K562 (cell line): ENCODE results near the gene NARF. TPM values are rescaled to one million over a fixed set of nuclear protein-coding genes. Genes with fewer than 3 reads are reported as not detected.
A peak's percentile ranks its signal among the peaks of the same experiment; 100 is the strongest.

ENCODE experiments used
- ATAC-seq: fragments of 200-7000 bp; cut with Tn5 transposase; 3 replicates; pipeline ENCODE4 v1.9.1; 2020; ENCODE audit warnings: moderate library complexity
- BruUV-seq: library from RNA; stranded (reverse); fragments of 400-500 nt; replicated peaks from 2 replicates; lab custom pipeline; 2021; lab: Mats Ljungman, UMichigan
- CTCF ChIA-PET: fragments of 300-600 bp; formaldehyde crosslinking; extraction: SDS; loops from one replicate; lab custom pipeline; 2021; ENCODE audit warnings: low intra/inter-chr PET ratio; lab: Yijun Ruan, JAX
- POLR2A ChIA-PET: fragments of 300-600, 350-650 bp; sonication (Branson Sonifier 250); formaldehyde crosslinking; extraction: SDS; loops from one replicate; lab custom pipeline; 2021; ENCODE audit warnings: antibody characterized with exemption, inconsistent platforms; lab: Yijun Ruan, JAX
- DNase-seq, 4 experiments: peaks; one replicate each; pipeline versions ENCODE4 v3.0.0 to v3.0.0-alpha.2; 2011 to 2018; ENCODE audit warnings: low spot score in 3 of 4, mixed read lengths in 3 of 4; ENCODE audit errors: extremely low read depth in 1 of 4
- FAIRE-seq: peaks from 2 replicates; lab custom pipeline; 2011; peaks lifted over from hg19 to GRCh38; lab: Jason Lieb, UNC
- H2AFZ ChIP-seq: 2 replicates; pipeline ENCODE4 v1.6.0; 2011; ENCODE audit warnings: low read depth, low read length, control low read depth, inconsistent platforms
- H3K27ac ChIP-seq: fragments of 200-600 bp; 3 replicates; pipeline ENCODE4 v1.8.0; 2011; ENCODE audit warnings: low read depth, mild to moderate bottlenecking, control low read depth, inconsistent platforms, low read length, moderate library complexity, mixed read lengths; ENCODE audit errors: extremely low read depth
- H3K27me3 ChIP-seq, 2 experiments: fragments of 300-600 bp in 1 of 2; 2 replicates in 1 of 2; 3 replicates in 1 of 2; pipeline versions ENCODE4 v1.6.0 to v1.8.0; 2011; ENCODE audit warnings: inconsistent platforms in 2 of 2, low read length in 2 of 2, mild to moderate bottlenecking in 1 of 2, mixed read lengths in 1 of 2, moderate library complexity in 1 of 2; ENCODE audit not compliant: control insufficient read depth in 2 of 2, insufficient read depth in 2 of 2
- H3K36me3 ChIP-seq: fragments of 300-600 bp; 3 replicates; pipeline ENCODE4 v1.8.0; 2011; ENCODE audit warnings: mild to moderate bottlenecking, low read length, inconsistent platforms; ENCODE audit not compliant: control insufficient read depth, insufficient read depth
- H3K4me1 ChIP-seq, 2 experiments: fragments of 200-600 bp in 1 of 2; replicated peaks in 1 of 2; 2 replicates in 1 of 2; 3 replicates in 1 of 2; pipeline versions ENCODE4 v1.5.1 to v1.8.0; 2011; ENCODE audit warnings: inconsistent platforms in 2 of 2, low read length in 2 of 2, mild to moderate bottlenecking in 1 of 2, mixed read lengths in 1 of 2, moderate library complexity in 1 of 2; ENCODE audit not compliant: control insufficient read depth in 2 of 2, insufficient read depth in 2 of 2
- H3K4me2 ChIP-seq: 2 replicates; pipeline ENCODE4 v1.6.1; 2011; ENCODE audit warnings: low read length, control low read depth, inconsistent platforms, mixed read lengths; ENCODE audit not compliant: insufficient read depth
- H3K4me3 ChIP-seq: fragments of 200-600 bp; sonication (generic), shearing (Covaris generic); 2 replicates; pipeline ENCODE4 v1.5.1; 2016; ENCODE audit warnings: control low read depth, inconsistent platforms
- H3K79me2 ChIP-seq: fragments of 200-600 bp; 3 replicates; pipeline ENCODE4 v1.8.0; 2011; ENCODE audit warnings: low read length, inconsistent platforms; ENCODE audit not compliant: control insufficient read depth, insufficient read depth
- H3K9ac ChIP-seq, 2 experiments: 2 replicates each; pipeline versions ENCODE4 v1.6.0 to v1.6.1; 2011; ENCODE audit warnings: low read depth in 2 of 2, low read length in 2 of 2, control low read depth in 1 of 2, inconsistent platforms in 1 of 2, mild to moderate bottlenecking in 1 of 2, mixed read lengths in 1 of 2; ENCODE audit not compliant: insufficient read depth in 1 of 2
- H3K9me1 ChIP-seq: one replicate; pipeline ENCODE4 v1.6.0; 2011; ENCODE audit warnings: inconsistent platforms, mild to moderate bottlenecking, low read length, moderate library complexity; ENCODE audit not compliant: control insufficient read depth, insufficient read depth
- H3K9me3 ChIP-seq: replicated peaks from 2 replicates; pipeline ENCODE4 v1.5.1; 2011; ENCODE audit warnings: low read depth, low read length, inconsistent platforms; ENCODE audit not compliant: control insufficient read depth, insufficient read depth
- H4K20me1 ChIP-seq: replicated peaks from 2 replicates; pipeline ENCODE4 v1.6.1; 2011; ENCODE audit warnings: low read length, inconsistent platforms, mixed read lengths; ENCODE audit not compliant: control insufficient read depth, insufficient read depth
- CCNT2 ChIP-seq: IDR thresholded peaks from 2 replicates; pipeline ENCODE4 v1.6.1; 2011; ENCODE audit warnings: borderline replicate concordance, low read depth, mild to moderate bottlenecking, moderate library complexity, mixed read lengths, low read length; ENCODE audit not compliant: insufficient read length; ENCODE audit errors: extremely low read depth
- MXD1 ChIP-seq: fragments of 250-450 bp; sonication (Bioruptor Pico); IDR thresholded peaks from 2 replicates; pipeline ENCODE4 v1.8.0; 2021; ENCODE audit warnings: borderline replicate concordance, mild to moderate bottlenecking, moderate library complexity; ENCODE audit not compliant: poor library complexity, severe bottlenecking
- POLR2G ChIP-seq: fragments of 200-400 bp; formaldehyde crosslinking; IDR thresholded peaks from 2 replicates; pipeline ENCODE4 v1.6.1; 2017; ENCODE audit warnings: low read depth, mild to moderate bottlenecking, antibody characterized with exemption, low read length, moderate library complexity
- RBFOX2 ChIP-seq: fragments of 200-400 bp; formaldehyde crosslinking; IDR thresholded peaks from 2 replicates; pipeline ENCODE4 v1.6.1; 2017; ENCODE audit warnings: low read depth, mild to moderate bottlenecking, low read length, moderate library complexity
- RBM22 ChIP-seq: fragments of 200-400 bp; formaldehyde crosslinking; IDR thresholded peaks from 2 replicates; pipeline ENCODE4 v1.6.1; 2018; ENCODE audit warnings: low read length, low read depth; ENCODE audit not compliant: poor library complexity, severe bottlenecking
- ZBTB33 ChIP-seq: sonication (generic); formaldehyde crosslinking; IDR thresholded peaks from 2 replicates; pipeline ENCODE4 v1.8.1; 2023; ENCODE audit warnings: mild to moderate bottlenecking, missing genetic modification reagents
- ZNF639 ChIP-seq, 2 experiments: fragments of 200-800 bp in 1 of 2; sonication (Bioruptor generic) in 1 of 2; sonication (generic) in 1 of 2; formaldehyde crosslinking in 1 of 2; IDR thresholded peaks in 1 of 2; conservative IDR thresholded peaks in 1 of 2; 2 replicates each; pipeline versions ENCODE4 v1.5.0 to v1.6.1; 2016 to 2020; ENCODE audit warnings: missing compliant biosample characterization in 1 of 2, missing genetic modification characterization in 1 of 2, missing genetic modification reagents in 1 of 2
- WGBS: fragments of 100-300 bp; shearing (Covaris generic); methylation state at CpG from one replicate; pipeline ENCODE4 v1.1.6; 2016; ENCODE audit warnings: low coverage, mixed read lengths; ENCODE audit not compliant: insufficient coverage; ENCODE audit errors: missing lambda C conversion rate; 5-methylcytosine and 5-hydroxymethylcytosine counted together
- in situ Hi-C: fragments of 300-500 bp; cut with MboI; formaldehyde crosslinking; loops from 4 replicates; pipeline ENCODE4 v1.15.0; 2018; ENCODE audit warnings: inconsistent platforms, mixed read lengths
- intact Hi-C: fragments of 100-400 bp; cut with micrococcal nuclease; formaldehyde crosslinking; loops from 2 replicates; pipeline ENCODE4 v1.14.2; 2022
- polyA plus RNA-seq, 8 experiments: library from polyadenylated mRNA; depleted of rRNA in 4 of 8; stranded (reverse) in 5 of 8; unstranded in 3 of 8; fragments of >200 nt; fragmentation: Nextera tagmentation in 2 of 8; fragmentation: Illumina TruSeq in 1 of 8; extraction: Ambion mirVana in 2 of 8; extraction: Trizol in 1 of 8; gene quantifications; 2 replicates each; pipeline versions ENCODE4 v1.2.1 to v1.2.3, GENCODE V29; 2011 to 2014; ENCODE audit warnings: inconsistent platforms in 1 of 8, missing spikeins in 1 of 8
- total RNA-seq, 7 experiments: library from RNA; depleted of rRNA in 6 of 7; stranded (reverse); fragments of >200 nt in 6 of 7; fragmentation: Illumina TruSeq in 2 of 7; extraction: Trizol in 2 of 7; gene quantifications; 2 replicates each; pipeline versions ENCODE4 v1.2.1 to v1.2.3, GENCODE V29; 2011 to 2021; ENCODE audit warnings: low replicate concordance in 1 of 7

NARF gene
- total and polyA plus RNA-seq, 9 of the 15 experiments (the other 6 are each of a cell fraction or from before 2014, with no cell fraction given): 60.4 to 423 (median 132) TPM

GRCh38 chr17:82439829-82440365, 18.6 kb upstream of the NARF start:
- Histone ChIP-seq H3K4me3 (no peak overlapping the region), H3K9me3 (no peaks in the 10 kb centered on the region), H4K20me1 (no peaks in the 10 kb centered on the region), H3K9ac (peak overlapping the region in 1 of 2 experiments; percentile 26; a peak in 1 of 4 replicates), H3K27me3 (no peaks in the 10 kb centered on the region), H3K4me1 (peaks cover 0 to 72% of the 10 kb centered on the region in 2 experiments; a peak in 2 of 5 replicates), H3K79me2 (no peaks in the 10 kb centered on the region), H3K27ac (no peak overlapping the region), H3K36me3 (peaks cover 24% of the 10 kb centered on the region; the same call in 1 of the 3 replicates), H3K4me2 (no peak overlapping the region), H3K9me1 (no peaks in the 10 kb centered on the region), H2AFZ (no peak overlapping the region)
- 86% methylated on average over 25 of the region's 34 CpGs for WGBS
- in situ Hi-C loops (no loop called here), intact Hi-C loops (no loop called here)
- DNase-seq (no peak), FAIRE-seq (no peak), ATAC-seq (no peak)
- CTCF ChIA-PET: no interaction called here
- POLR2A ChIA-PET: interaction anchor here (0.7 kb wide), 1 partner anchor 11 kb away, joined by 3 read pairs; no protein-coding TSS in a partner anchor
- TF ChIP-seq RBFOX2 (peak; percentile 42; the same call in 1 of the 2 replicates), CCNT2 (peak; percentile 21), POLR2G (peak; percentile 74), ZBTB33 (CRISPR knock-in tag) (peak; percentile 60; the same call in 1 of the 2 replicates), RBM22 (peak; percentile 43), ZNF639 (CRISPR knock-in tag; conservative IDR thresholded peaks at IDR 0.05 in 1 of 2, IDR thresholded peaks at IDR 0.05 in 1 of 2) (no peak), MXD1 (CRISPR knock-in tag) (no peak)
- BruUV-seq: no TSS peak
